Adrenal gland (tissue), 12 donors: ENCODE measurements around the gene ATG12. TPM values are rescaled to one million over a fixed set of nuclear protein-coding genes. Genes with fewer than 3 reads are reported as not detected.
"Not testable (repeated sequence)": the region's sequence is repeated elsewhere in the genome, so short reads cannot be mapped to it uniquely, and the experiment has no call there.

Source experiments
- DNase-seq, 7 donors: peaks; one replicate each; pipeline ENCODE4 v3.0.0-alpha.2; 2019 to 2020
- H3K27ac ChIP-seq, 5 donors: fragments of 200-600 bp; sonication (generic) in 4 of 5; 1 replicate in 3 of 5; 2 replicates in 2 of 5; pipeline versions ENCODE4 v1.5.1 to v1.8.0; 2016 to 2020; ENCODE audit warnings: mild to moderate bottlenecking in 1 of 5
- H3K27me3 ChIP-seq: fragments of 200-600 bp; 2 replicates; pipeline ENCODE4 v1.8.0; 2021
- H3K36me3 ChIP-seq, 2 donors: fragments of 200-600 bp; replicated peaks in 1 of 2; 1 replicate in 1 of 2; 2 replicates in 1 of 2; pipeline versions ENCODE4 v1.5.1 to v1.8.0; 2018 to 2022
- H3K4me1 ChIP-seq, 2 donors: fragments of 200-600 bp; replicated peaks in 1 of 2; 1 replicate in 1 of 2; 2 replicates in 1 of 2; pipeline versions ENCODE4 v1.5.1 to v1.8.0; 2018 to 2021
- H3K4me3 ChIP-seq, 4 donors: fragments of 200-600 bp; sonication (generic) in 3 of 4; one replicate each; pipeline ENCODE4 v1.5.1; 2016 to 2018
- H3K9me3 ChIP-seq, 3 donors: fragments of 200-600 bp; sonication (generic) in 1 of 3; replicated peaks in 1 of 3; 1 replicate in 2 of 3; 2 replicates in 1 of 3; pipeline versions ENCODE4 v1.5.1 to v1.8.0; 2016 to 2021
- POLR2A ChIP-seq, 2 donors: fragments of 450-650 bp; IDR thresholded peaks; one replicate each; pipeline ENCODE4 v1.6.1; 2017; ENCODE audit warnings: antibody characterized with exemption in 2 of 2, mild to moderate bottlenecking in 2 of 2, moderate library complexity in 1 of 2
- WGBS, 4 donors: extraction: QIAGEN DNeasy Blood & Tissue Kit in 2 of 4; methylation state at CpG; one replicate each; pipeline versions ENCODE4 v1.1.5 to v1.1.7; 2013 to 2017; 5-methylcytosine and 5-hydroxymethylcytosine counted together
- intact Hi-C, 2 donors: fragments of 100-400 bp; cut with DNase I; formaldehyde crosslinking; loops; one replicate each; pipeline versions ENCODE4 v1.14.1 to v1.15.0; 2022 to 2023
- polyA plus RNA-seq, 3 donors: library from polyadenylated mRNA; stranded (reverse); fragments of 200-250 nt in 2 of 3; fragments of 350-450 nt in 1 of 3; fragmentation: Illumina TruSeq in 1 of 3; extraction: RNeasy Lipid Tissue Mini Kit (QIAGEN cat#74804) in 1 of 3; gene quantifications; one replicate each; pipeline ENCODE4 v1.2.3, GENCODE V29; 2013 to 2014
- total RNA-seq, 9 donors: library from RNA; depleted of rRNA in 4 of 9; stranded (reverse); fragments of >200 nt in 4 of 9; fragments of 120-200 nt in 1 of 9; fragmentation: NEBNext Ultra II Directional in 1 of 9; extraction: Animal tissue kit (Norgen Biotek cat#: 25700) in 1 of 9; gene quantifications; one replicate each; pipeline versions ENCODE4 v1.1.0 to v1.2.4, GENCODE V29; 2013 to 2023
- TF ChIP-seq, protein P1 (sequence below), 6 experiments: fragments of 450-650 bp in 4 of 6; fragments of 200-600 bp in 2 of 6; sonication (generic) in 1 of 6; IDR thresholded peaks; 1 replicate in 5 of 6; 2 replicates in 1 of 6; pipeline versions ENCODE4 v1.5.1 to v1.8.0; 2016 to 2021; ENCODE audit warnings: antibody characterized with exemption in 6 of 6, mild to moderate bottlenecking in 2 of 6, moderate library complexity in 1 of 6
- donor health status: healthy with polysubstance abuse.
- donor health status: Bipolar disorder and iron deficiency.
- donor health status: DM: yes; HTN: yes; CAD: no.
- donor health status: DM: no; HTN: no; CAD: no.
- donor health status: DM: no; HTN: no; CAD: no.
- donor health status: DM: yes; HTN: yes; CAD: no.

Gene ATG12
- total and polyA plus RNA-seq, 12 donors = 23.7 to 68.0 (median 41.1) TPM

DNA sequence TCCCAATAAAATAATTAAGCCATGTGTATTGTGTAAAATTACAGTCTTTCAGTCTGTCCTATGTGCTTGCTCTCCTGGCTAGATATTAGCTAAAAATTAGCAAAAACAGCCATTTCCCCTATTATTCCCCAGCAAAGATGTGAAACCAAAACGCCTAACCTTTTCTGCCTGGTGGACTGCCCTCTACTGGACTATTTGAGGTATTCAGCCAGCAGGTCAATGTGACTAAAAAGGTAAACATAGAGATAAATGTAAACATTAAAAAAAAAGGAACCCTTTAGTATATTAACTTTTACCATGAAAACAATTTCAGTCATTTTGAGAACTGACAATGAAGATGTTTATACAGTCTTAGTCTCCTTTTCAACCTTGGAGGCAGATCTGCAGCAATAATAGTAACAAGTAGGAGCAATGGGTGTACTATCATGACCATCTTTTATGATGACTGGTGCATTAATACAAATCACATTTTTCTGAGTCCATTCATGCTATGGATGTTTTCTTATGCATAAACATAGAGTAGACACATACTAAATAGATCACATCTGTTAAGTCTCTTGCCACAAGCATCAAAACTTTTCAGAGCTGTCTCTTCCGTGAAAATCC, 10.1 kb downstream of the ATG12 start:
- WGBS, 4 donors = 47 to 51% (median 48%) methylated on average over 2 of the region's 2 CpGs
- Histone ChIP-seq H3K4me3 (no peak overlapping the region), H3K27me3 (no peaks in the 10 kb centered on the region), H3K27ac (no peak overlapping the region), H3K36me3 (peaks cover 0 to 47% of the 10 kb centered on the region in 2 donors), H3K9me3 (no peaks in the 10 kb centered on the region), H3K4me1 (no peaks in the 10 kb centered on the region)
- no peak for TF ChIP-seq POLR2A (IDR thresholded peaks at IDR 0.05)
- TF ChIP-seq, protein P1, sequence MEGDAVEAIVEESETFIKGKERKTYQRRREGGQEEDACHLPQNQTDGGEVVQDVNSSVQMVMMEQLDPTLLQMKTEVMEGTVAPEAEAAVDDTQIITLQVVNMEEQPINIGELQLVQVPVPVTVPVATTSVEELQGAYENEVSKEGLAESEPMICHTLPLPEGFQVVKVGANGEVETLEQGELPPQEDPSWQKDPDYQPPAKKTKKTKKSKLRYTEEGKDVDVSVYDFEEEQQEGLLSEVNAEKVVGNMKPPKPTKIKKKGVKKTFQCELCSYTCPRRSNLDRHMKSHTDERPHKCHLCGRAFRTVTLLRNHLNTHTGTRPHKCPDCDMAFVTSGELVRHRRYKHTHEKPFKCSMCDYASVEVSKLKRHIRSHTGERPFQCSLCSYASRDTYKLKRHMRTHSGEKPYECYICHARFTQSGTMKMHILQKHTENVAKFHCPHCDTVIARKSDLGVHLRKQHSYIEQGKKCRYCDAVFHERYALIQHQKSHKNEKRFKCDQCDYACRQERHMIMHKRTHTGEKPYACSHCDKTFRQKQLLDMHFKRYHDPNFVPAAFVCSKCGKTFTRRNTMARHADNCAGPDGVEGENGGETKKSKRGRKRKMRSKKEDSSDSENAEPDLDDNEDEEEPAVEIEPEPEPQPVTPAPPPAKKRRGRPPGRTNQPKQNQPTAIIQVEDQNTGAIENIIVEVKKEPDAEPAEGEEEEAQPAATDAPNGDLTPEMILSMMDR (IDR thresholded peaks at IDR 0.05) = peak; percentile 57 to 74 (median 64)
- intact Hi-C loops = no loop called here
- peak in 1 of 7 donors; percentile 42 for DNase-seq

GRCh38 chr5:115829913-115830312, 11.5 kb downstream of the ATG12 start:
- DNase-seq = no peak
- Histone ChIP-seq H3K9me3 (no peaks in the 10 kb centered on the region), H3K36me3 (peaks cover 0 to 41% of the 10 kb centered on the region in 2 donors), H3K4me1 (no peaks in the 10 kb centered on the region), H3K4me3 (no peak overlapping the region), H3K27ac (no peak overlapping the region), H3K27me3 (no peaks in the 10 kb centered on the region)
- 92 to 97% (median 95%) methylated on average over 5 of the region's 5 CpGs for WGBS, 4 donors
- no peak for TF ChIP-seq POLR2A (IDR thresholded peaks at IDR 0.05)
- TF ChIP-seq, protein P1 (IDR thresholded peaks at IDR 0.05) = no peak
- intact Hi-C loops = loop anchor here in 1 of 2 donors (10.0 kb wide), 1 partner anchor 515 kb away; no protein-coding TSS in a partner anchor

- H3K4me3 ChIP-seq = no peak overlapping the region
- H3K4me1 ChIP-seq = no peaks in the 10 kb centered on the region
- TF ChIP-seq, protein P1 (IDR thresholded peaks at IDR 0.05) = no peak
- TF ChIP-seq POLR2A (IDR thresholded peaks at IDR 0.05) = no peak
- no peak for DNase-seq
- H3K36me3 ChIP-seq = peaks cover 0 to 21% of the 10 kb centered on the region in 2 donors
- H3K27ac ChIP-seq = no peak overlapping the region
- no peaks in the 10 kb centered on the region for H3K27me3 ChIP-seq
- no peaks in the 10 kb centered on the region for H3K9me3 ChIP-seq
- 89 to 98% (median 96%) methylated on average over 4 of the region's 4 CpGs for WGBS, 4 donors
- intact Hi-C loops = loop anchor here in 1 of 2 donors (10.0 kb wide), 1 partner anchor 511 kb away; no protein-coding TSS in a partner anchor
Measured at GRCh38 chr5:115825948-115826347, 15.4 kb downstream of the ATG12 start.

DNA sequence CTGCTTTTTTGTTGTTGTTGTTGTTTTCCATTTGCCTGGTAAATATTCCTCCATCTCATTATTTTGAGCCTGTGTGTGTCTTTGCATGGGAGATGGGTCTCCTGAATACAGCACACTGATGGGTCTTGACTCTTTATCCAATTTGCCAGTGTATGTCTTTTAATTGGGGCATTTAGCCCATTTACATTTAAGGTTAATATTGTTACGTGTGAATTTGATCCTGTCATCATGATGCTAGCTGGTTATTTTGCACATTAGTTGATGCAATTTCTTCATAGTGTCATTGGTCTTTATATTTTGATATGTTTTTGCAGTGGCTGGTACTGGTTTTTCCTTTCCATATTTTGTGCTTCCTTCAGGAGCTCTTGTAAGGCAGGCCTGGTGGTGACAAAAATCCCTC, 16.4 kb downstream of the ATG12 start:
- 87 to 95% (median 90%) methylated on average over 1 of the region's 1 CpG for WGBS, 4 donors
- peaks cover 0 to 12% of the 10 kb centered on the region in 2 donors for H3K36me3 ChIP-seq
- not testable (repeated sequence) for DNase-seq, H3K27ac ChIP-seq, H3K9me3 ChIP-seq, H3K4me3 ChIP-seq, H3K4me1 ChIP-seq, H3K27me3 ChIP-seq
- intact Hi-C loops = loop anchor here in 1 of 2 donors (10.0 kb wide), 1 partner anchor 510 kb away; no protein-coding TSS in a partner anchor

- Histone ChIP-seq H3K4me1 (peaks cover 0 to 6% of the 10 kb centered on the region in 2 donors), H3K36me3 (no peaks in the 10 kb centered on the region), H3K27ac (no peak overlapping the region), H3K9me3 (no peaks in the 10 kb centered on the region), H3K27me3 (peaks cover 5% of the 10 kb centered on the region), H3K4me3 (no peak overlapping the region)
- WGBS, 4 donors = 83 to 93% (median 85%) methylated on average over 1 of the region's 1 CpG
- intact Hi-C loops = loop anchor here in 1 of 2 donors (10.0 kb wide), 1 partner anchor 506 kb away; no protein-coding TSS in a partner anchor
- DNase-seq = no peak
- TF ChIP-seq, protein P1 (IDR thresholded peaks at IDR 0.05) = no peak
- no peak for TF ChIP-seq POLR2A (IDR thresholded peaks at IDR 0.05)
Measured at GRCh38 chr5:115820846-115821245, 20.5 kb downstream of the ATG12 start.
